Ishikawa (cell line): Measurements from ENCODE around the gene RPS6KA1.

ENCODE experiments used
- CEBPB ChIP-seq: IDR thresholded peaks from 2 replicates; pipeline ENCODE4 v1.6.1; 2012
- EGR1 ChIP-seq: IDR thresholded peaks from 2 replicates; pipeline ENCODE4 v1.6.1; 2012
- FOXM1 ChIP-seq: IDR thresholded peaks from 2 replicates; pipeline ENCODE4 v1.6.1; 2012; ENCODE audit warnings: low read depth, borderline replicate concordance
- RAD21 ChIP-seq: IDR thresholded peaks from 2 replicates; pipeline ENCODE4 v1.6.1; 2012; ENCODE audit warnings: low read depth
- TF ChIP-seq, protein P1 (sequence below): IDR thresholded peaks from 2 replicates; pipeline ENCODE4 v1.6.1; 2012; ENCODE audit warnings: low read depth, mild to moderate bottlenecking

DNA sequence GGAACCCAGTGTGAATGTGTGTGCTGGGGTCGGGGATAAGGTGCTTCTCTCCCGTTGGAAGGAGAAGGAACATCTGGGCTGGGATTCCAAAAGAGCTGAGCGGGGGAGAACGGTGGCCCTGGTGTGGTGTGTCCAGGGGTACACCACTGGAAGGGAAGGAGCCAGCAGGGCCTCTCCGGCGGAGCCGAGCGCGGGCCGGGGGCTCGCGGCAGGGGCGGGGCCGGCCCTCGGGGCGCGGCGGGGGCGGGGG is 231 bp upstream of the RPS6KA1 start:
- TF ChIP-seq CEBPB: no peak
- TF ChIP-seq, protein P1, sequence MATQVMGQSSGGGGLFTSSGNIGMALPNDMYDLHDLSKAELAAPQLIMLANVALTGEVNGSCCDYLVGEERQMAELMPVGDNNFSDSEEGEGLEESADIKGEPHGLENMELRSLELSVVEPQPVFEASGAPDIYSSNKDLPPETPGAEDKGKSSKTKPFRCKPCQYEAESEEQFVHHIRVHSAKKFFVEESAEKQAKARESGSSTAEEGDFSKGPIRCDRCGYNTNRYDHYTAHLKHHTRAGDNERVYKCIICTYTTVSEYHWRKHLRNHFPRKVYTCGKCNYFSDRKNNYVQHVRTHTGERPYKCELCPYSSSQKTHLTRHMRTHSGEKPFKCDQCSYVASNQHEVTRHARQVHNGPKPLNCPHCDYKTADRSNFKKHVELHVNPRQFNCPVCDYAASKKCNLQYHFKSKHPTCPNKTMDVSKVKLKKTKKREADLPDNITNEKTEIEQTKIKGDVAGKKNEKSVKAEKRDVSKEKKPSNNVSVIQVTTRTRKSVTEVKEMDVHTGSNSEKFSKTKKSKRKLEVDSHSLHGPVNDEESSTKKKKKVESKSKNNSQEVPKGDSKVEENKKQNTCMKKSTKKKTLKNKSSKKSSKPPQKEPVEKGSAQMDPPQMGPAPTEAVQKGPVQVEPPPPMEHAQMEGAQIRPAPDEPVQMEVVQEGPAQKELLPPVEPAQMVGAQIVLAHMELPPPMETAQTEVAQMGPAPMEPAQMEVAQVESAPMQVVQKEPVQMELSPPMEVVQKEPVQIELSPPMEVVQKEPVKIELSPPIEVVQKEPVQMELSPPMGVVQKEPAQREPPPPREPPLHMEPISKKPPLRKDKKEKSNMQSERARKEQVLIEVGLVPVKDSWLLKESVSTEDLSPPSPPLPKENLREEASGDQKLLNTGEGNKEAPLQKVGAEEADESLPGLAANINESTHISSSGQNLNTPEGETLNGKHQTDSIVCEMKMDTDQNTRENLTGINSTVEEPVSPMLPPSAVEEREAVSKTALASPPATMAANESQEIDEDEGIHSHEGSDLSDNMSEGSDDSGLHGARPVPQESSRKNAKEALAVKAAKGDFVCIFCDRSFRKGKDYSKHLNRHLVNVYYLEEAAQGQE: no peak
- TF ChIP-seq RAD21: no peak
- TF ChIP-seq FOXM1: no peak
- no peak for TF ChIP-seq EGR1
